GM21515 (cell line): ENCODE measurements around the gene ITGB5.
"Not testable (repeated sequence)": the region's sequence is repeated elsewhere in the genome, so short reads cannot be mapped to it uniquely, and the experiment has no call there.

Experiments
- ATAC-seq: cut with Tn5 transposase; IDR thresholded peaks from one replicate; pipeline ENCODE4 v1.9.1; 2021; ENCODE audit not compliant: unreplicated experiment

The ITGB5 gene

GRCh38 chr3:124837065-124837464 is 50.1 kb downstream of the ITGB5 start:
- ATAC-seq, result no peak

GRCh38 chr3:124836448-124836847 is 50.7 kb downstream of the ITGB5 start:
- ATAC-seq, result no peak

GRCh38 chr3:124834723-124835718 is 52.1 kb downstream of the ITGB5 start:
- ATAC-seq, result peak; percentile 97

- no peak for ATAC-seq
Observed at GRCh38 chr3:124833710-124834332, 53.3 kb downstream of the ITGB5 start.

- no peak for ATAC-seq
Observed at GRCh38 chr3:124832782-124833709, 54.1 kb downstream of the ITGB5 start.

GRCh38 chr3:124831628-124832199 is 55.5 kb downstream of the ITGB5 start:
- no peak for ATAC-seq

- no peak for ATAC-seq
Observed at GRCh38 chr3:124829819-124830554, 57.2 kb downstream of the ITGB5 start.

- no peak for ATAC-seq
Observed at GRCh38 chr3:124829178-124829818, 57.9 kb downstream of the ITGB5 start.

GRCh38 chr3:124827476-124828206 is 59.5 kb downstream of the ITGB5 start:
- not testable (repeated sequence) for ATAC-seq

- ATAC-seq, result no peak
Observed at GRCh38 chr3:124826703-124827102, 60.5 kb downstream of the ITGB5 start.

- ATAC-seq, result no peak
Observed at GRCh38 chr3:124824286-124824915, 62.8 kb downstream of the ITGB5 start.

GRCh38 chr3:124823648-124824047 is 63.5 kb downstream of the ITGB5 start:
- ATAC-seq, result no peak

- ATAC-seq, result no peak
Observed at GRCh38 chr3:124823206-124823605, 64.0 kb downstream of the ITGB5 start.

- ATAC-seq, result no peak
Observed at GRCh38 chr3:124821356-124821755, 65.8 kb downstream of the ITGB5 start.

GRCh38 chr3:124818398-124819091 is 68.6 kb downstream of the ITGB5 start:
- ATAC-seq, result no peak

- ATAC-seq, result no peak
Observed at GRCh38 chr3:124817079-124817478, 70.1 kb downstream of the ITGB5 start.

GRCh38 chr3:124816206-124816605 is 71.0 kb downstream of the ITGB5 start:
- no peak for ATAC-seq

GRCh38 chr3:124815781-124816180 is 71.4 kb downstream of the ITGB5 start:
- no peak for ATAC-seq
